Measurements from ENCODE around the gene CAMK4. TPM values are rescaled to one million over a fixed set of nuclear protein-coding genes. Genes with fewer than 3 reads are reported as not detected.
"Not testable (repeated sequence)": the region's sequence is repeated elsewhere in the genome, so short reads cannot be mapped to it uniquely, and the experiment has no call there.

The CAMK4 gene
- total RNA-seq, 1 experiment from 2014 or later, result not detected

- H3K4me3 ChIP-seq, result no peak overlapping the region
- no peaks in the 10 kb centered on the region; the same call in 1 of the 2 replicates for H3K9me3 ChIP-seq
- no peak for DNase-seq
- H3K36me3 ChIP-seq, result no peaks in the 10 kb centered on the region
- no peaks in the 10 kb centered on the region; the same call in 1 of the 2 replicates for H3K27me3 ChIP-seq
Observed at GRCh38 chr5:111408817-111409216, 184.6 kb downstream of the CAMK4 start.

GRCh38 chr5:111409266-111409665 is 185.1 kb downstream of the CAMK4 start:
- H3K4me3 ChIP-seq, H3K9me3 ChIP-seq, DNase-seq, H3K36me3 ChIP-seq, H3K27me3 ChIP-seq: not testable (repeated sequence)

- not testable (repeated sequence) for H3K27me3 ChIP-seq, H3K4me3 ChIP-seq, H3K9me3 ChIP-seq, DNase-seq, H3K36me3 ChIP-seq
Observed at GRCh38 chr5:111410067-111410466, 185.9 kb downstream of the CAMK4 start.

- DNase-seq, result no peak
- Histone ChIP-seq H3K27me3 (no peaks in the 10 kb centered on the region; the same call in 1 of the 2 replicates), H3K9me3 (no peaks in the 10 kb centered on the region; the same call in 1 of the 2 replicates), H3K4me3 (no peak overlapping the region), H3K36me3 (no peaks in the 10 kb centered on the region)
Observed at GRCh38 chr5:111411301-111411700, 187.1 kb downstream of the CAMK4 start.

GRCh38 chr5:111412593-111412992 is 188.4 kb downstream of the CAMK4 start:
- no peak for DNase-seq
- no peaks in the 10 kb centered on the region; the same call in 1 of the 2 replicates for H3K9me3 ChIP-seq
- H3K36me3 ChIP-seq, result no peaks in the 10 kb centered on the region
- H3K27me3 ChIP-seq, result no peaks in the 10 kb centered on the region; the same call in 1 of the 2 replicates
- no peak overlapping the region for H3K4me3 ChIP-seq

GRCh38 chr5:111415053-111415452 is 190.9 kb downstream of the CAMK4 start:
- Histone ChIP-seq H3K36me3 (no peaks in the 10 kb centered on the region), H3K9me3 (no peaks in the 10 kb centered on the region), H3K27me3 (no peaks in the 10 kb centered on the region; the same call in 1 of the 2 replicates), H3K4me3 (no peak overlapping the region)
- DNase-seq, result no peak

- DNase-seq, result no peak
- H3K36me3 ChIP-seq, result no peaks in the 10 kb centered on the region
- no peak overlapping the region for H3K4me3 ChIP-seq
- H3K27me3 ChIP-seq, result no peaks in the 10 kb centered on the region
- no peaks in the 10 kb centered on the region for H3K9me3 ChIP-seq
Observed at GRCh38 chr5:111422245-111422644, 198.1 kb downstream of the CAMK4 start.

GRCh38 chr5:111422747-111423720 is 198.8 kb downstream of the CAMK4 start:
- no peaks in the 10 kb centered on the region for H3K9me3 ChIP-seq
- H3K36me3 ChIP-seq, result no peaks in the 10 kb centered on the region
- H3K27me3 ChIP-seq, result no peaks in the 10 kb centered on the region
- DNase-seq, result no peak
- H3K4me3 ChIP-seq, result no peak overlapping the region

GRCh38 chr5:111425205-111425604 is 201.0 kb downstream of the CAMK4 start:
- Histone ChIP-seq H3K9me3 (no peaks in the 10 kb centered on the region), H3K4me3 (no peak overlapping the region), H3K27me3 (no peaks in the 10 kb centered on the region), H3K36me3 (no peaks in the 10 kb centered on the region)
- no peak for DNase-seq

GRCh38 chr5:111427762-111428161 is 203.6 kb downstream of the CAMK4 start:
- H3K9me3 ChIP-seq, result no peaks in the 10 kb centered on the region

GRCh38 chr5:111432883-111433536 is 208.8 kb downstream of the CAMK4 start:
- no peak for DNase-seq
- Histone ChIP-seq H3K27me3 (no peaks in the 10 kb centered on the region), H3K36me3 (no peaks in the 10 kb centered on the region), H3K9me3 (no peaks in the 10 kb centered on the region), H3K4me3 (no peak overlapping the region)

More at GRCh38 chr5:111427762-111428161, 203.6 kb downstream of the CAMK4 start:
- Histone ChIP-seq H3K27me3 (no peaks in the 10 kb centered on the region), H3K4me3 (no peak overlapping the region), H3K36me3 (no peaks in the 10 kb centered on the region)
- no peak for DNase-seq

GRCh38 chr5:111434800-111435199 is 210.6 kb downstream of the CAMK4 start:
- H3K4me3 ChIP-seq, result no peak overlapping the region
- no peaks in the 10 kb centered on the region for H3K36me3 ChIP-seq
- DNase-seq, result no peak
- H3K27me3 ChIP-seq, result no peaks in the 10 kb centered on the region
- H3K9me3 ChIP-seq, result no peaks in the 10 kb centered on the region

GRCh38 chr5:111439473-111440075 is 215.4 kb downstream of the CAMK4 start:
- peak; percentile 22 for DNase-seq
- no peaks in the 10 kb centered on the region for H3K36me3 ChIP-seq

GRCh38 chr5:111447099-111447498 is 222.9 kb downstream of the CAMK4 start:
- H3K9me3 ChIP-seq, result no peaks in the 10 kb centered on the region
- H3K4me3 ChIP-seq, result no peak overlapping the region
- no peaks in the 10 kb centered on the region for H3K36me3 ChIP-seq
- H3K27me3 ChIP-seq, result no peaks in the 10 kb centered on the region
- no peak for DNase-seq

More at GRCh38 chr5:111439473-111440075, 215.4 kb downstream of the CAMK4 start:
- H3K4me3 ChIP-seq, result no peak overlapping the region
- no peaks in the 10 kb centered on the region for H3K27me3 ChIP-seq
- no peaks in the 10 kb centered on the region for H3K9me3 ChIP-seq

GRCh38 chr5:111447822-111448221 is 223.6 kb downstream of the CAMK4 start:
- no peaks in the 10 kb centered on the region for H3K9me3 ChIP-seq
- no peak for DNase-seq
- no peaks in the 10 kb centered on the region for H3K27me3 ChIP-seq
- no peaks in the 10 kb centered on the region for H3K36me3 ChIP-seq
- H3K4me3 ChIP-seq, result no peak overlapping the region

- Histone ChIP-seq H3K9me3 (no peaks in the 10 kb centered on the region), H3K4me3 (no peak overlapping the region), H3K27me3 (no peaks in the 10 kb centered on the region), H3K36me3 (no peaks in the 10 kb centered on the region)
- DNase-seq, result no peak
Observed at GRCh38 chr5:111453295-111453694, 229.1 kb downstream of the CAMK4 start.

- no peak overlapping the region for H3K4me3 ChIP-seq
- DNase-seq, result peak; percentile 92
- H3K27me3 ChIP-seq, result no peaks in the 10 kb centered on the region
- H3K36me3 ChIP-seq, result no peaks in the 10 kb centered on the region
- H3K9me3 ChIP-seq, result no peaks in the 10 kb centered on the region
Observed at GRCh38 chr5:111453747-111454146, 229.6 kb downstream of the CAMK4 start.
